ENCODE measurements around the gene KCNN4.

KCNN4 gene

DNA sequence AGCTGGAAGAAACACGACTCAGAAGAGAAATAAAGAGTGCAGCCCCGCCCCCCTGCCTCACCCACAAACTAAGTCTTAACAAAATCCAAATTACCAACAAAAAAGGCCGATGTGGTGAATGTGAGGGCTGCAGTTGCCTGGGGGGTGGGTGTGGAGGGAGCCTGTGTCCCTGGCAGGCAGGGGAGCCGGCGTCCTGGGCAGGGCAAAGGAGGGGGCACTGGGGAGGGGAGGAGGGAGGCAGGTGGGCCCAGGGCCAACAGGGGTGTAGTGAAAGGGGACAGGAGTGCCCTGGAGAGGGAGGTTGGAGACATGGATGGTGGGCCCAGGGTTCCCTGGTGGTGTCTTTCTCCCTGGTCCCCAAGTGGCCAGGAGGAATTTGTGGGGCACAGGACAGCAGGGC lies 60.9 kb downstream of the KCNN4 start:
- DNase-seq = no peak

DNA sequence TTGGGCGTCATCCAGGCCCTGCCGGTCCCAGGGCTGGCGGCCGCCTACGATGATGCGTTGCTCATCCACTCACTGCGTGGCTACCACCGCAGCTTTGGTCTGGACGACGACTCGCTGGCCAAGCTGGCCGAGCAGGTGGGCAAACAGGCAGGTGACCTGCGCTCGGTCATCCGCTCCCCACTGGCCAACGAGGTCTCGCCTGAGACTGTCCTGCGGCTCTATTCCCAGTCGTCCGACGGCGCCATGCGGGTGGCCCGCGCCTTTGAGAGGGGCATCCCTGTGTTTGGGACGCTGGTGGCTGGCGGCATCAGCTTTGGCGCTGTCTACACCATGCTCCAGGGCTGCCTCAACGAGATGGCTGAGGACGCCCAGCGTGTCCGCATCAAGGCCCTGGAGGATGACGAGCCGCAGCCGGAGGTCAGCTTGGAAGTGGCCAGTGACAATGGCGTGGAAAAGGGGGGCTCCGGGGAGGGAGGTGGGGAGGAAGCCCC lies 61.4 kb downstream of the KCNN4 start:
- DNase-seq = no peak

DNA sequence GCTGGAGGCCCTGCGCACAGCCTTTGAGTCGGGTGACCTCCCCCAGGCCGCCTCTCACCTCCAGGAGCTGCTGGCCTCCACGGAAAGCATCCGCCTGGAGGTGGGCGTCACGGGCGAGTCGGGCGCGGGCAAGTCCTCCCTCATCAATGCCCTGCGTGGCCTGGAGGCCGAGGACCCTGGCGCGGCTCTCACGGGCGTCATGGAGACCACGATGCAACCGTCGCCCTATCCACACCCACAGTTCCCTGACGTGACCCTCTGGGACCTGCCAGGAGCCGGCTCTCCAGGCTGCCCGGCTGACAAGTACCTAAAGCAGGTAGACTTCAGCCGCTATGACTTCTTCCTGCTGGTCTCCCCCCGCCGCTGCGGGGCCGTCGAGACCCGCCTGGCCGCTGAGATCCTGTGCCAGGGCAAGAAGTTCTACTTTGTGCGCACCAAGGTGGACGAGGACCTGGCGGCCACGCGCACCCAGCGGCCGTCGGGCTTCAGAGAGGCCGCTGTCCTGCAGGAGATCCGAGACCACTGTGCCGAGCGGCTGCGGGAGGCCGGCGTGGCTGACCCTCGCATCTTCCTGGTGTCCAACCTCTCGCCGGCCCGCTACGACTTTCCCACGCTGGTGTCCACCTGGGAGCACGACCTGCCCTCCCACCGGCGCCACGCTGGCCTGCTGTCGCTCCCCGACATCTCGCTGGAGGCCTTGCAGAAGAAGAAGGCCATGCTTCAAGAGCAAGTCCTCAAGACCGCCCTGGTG lies 62.0 kb downstream of the KCNN4 start:
- DNase-seq = no peak
